NCI-H2029 treated with DMSO at 0.1 percent for 48 hours (cell line): ENCODE data around the gene ADAMTSL5.
"Not testable (repeated sequence)": the region's sequence is repeated elsewhere in the genome, so short reads cannot be mapped to it uniquely, and the experiment has no call there.

Experiments used
- DNase-seq: peaks from one replicate; lab custom pipeline; 2025; lab: John Stamatoyannopoulos, UW

Gene ADAMTSL5, protein sequence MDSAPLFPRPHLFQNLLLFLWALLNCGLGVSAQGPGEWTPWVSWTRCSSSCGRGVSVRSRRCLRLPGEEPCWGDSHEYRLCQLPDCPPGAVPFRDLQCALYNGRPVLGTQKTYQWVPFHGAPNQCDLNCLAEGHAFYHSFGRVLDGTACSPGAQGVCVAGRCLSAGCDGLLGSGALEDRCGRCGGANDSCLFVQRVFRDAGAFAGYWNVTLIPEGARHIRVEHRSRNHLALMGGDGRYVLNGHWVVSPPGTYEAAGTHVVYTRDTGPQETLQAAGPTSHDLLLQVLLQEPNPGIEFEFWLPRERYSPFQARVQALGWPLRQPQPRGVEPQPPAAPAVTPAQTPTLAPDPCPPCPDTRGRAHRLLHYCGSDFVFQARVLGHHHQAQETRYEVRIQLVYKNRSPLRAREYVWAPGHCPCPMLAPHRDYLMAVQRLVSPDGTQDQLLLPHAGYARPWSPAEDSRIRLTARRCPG

DNA sequence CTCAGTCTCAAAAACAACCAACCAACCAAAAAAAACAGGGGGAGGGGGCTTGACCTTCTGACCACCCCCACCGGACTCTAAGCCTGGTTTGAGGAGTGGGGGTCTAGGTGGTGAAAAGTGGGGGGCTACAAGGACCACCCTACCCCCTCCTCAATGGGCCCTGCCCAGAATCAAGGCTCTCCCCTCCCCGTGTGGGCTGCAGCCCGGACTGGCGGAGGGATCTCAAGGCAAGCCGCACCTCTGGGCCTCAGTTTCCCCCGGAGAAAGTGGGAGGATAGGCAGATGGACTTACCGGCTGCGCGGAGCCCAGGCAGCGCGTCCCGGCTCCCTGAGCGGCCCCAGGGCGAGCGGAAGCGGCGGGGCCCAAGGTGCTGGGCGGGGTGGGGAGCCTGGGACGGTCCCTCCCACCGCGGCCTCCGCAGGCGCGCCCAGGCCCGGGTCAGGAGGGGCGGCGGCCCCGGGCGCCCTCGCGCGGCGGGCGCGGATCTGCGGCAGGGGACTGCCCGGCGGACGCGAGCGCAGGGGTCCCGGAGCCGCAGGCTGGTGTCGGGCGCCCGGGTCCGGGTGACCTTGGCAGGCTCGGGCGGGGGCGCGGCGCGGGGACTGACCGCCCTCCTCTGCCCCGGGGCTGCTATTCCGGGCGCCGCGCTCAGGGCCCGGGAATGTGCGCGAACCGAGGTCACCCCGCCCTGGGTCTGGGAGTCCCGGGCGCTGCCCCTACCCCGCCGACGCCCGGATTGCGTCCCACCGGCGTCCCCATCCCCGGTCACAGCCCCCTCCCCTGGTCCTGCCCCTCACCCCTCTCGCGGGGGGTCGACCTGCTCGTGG lies at the start of gene ADAMTSL5:
Gene ADAMTSL5 (minus strand): TSS at position 349 of the 828 bp plus-strand sequence. CDS start 2,076 bp downstream, outside the sequence.
- DNase-seq = no peak

DNA sequence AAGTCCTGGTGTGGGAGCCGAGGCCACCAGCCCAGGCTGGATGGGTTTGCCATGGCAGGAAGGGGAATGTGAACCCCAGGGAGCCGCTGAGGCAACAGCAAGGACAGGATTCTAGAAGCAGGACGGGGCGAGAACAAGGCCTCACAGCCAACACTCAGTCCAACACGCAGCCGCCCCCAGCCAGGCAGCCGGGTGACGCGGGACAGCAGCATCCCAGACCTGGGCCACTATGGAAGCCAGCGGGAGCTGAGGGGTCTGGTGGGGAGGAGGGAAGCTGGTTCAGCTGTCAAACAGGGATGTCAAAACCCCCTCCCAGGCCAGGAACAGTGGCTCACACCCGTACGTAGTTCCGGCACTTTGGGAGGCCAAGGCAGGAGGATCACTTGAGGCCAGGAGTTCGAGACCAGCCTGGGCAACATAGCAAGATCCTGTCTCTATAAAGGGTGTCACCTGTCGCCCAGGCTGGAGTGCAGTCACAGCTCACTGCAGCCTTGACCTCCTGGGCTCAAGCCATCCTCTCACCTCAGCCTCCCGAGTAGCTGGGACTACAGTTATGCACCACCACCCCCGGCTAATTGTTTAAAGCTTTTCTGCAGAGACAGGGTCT lies 48.5 kb upstream of the ADAMTSL5 start:
- no peak for DNase-seq

DNA sequence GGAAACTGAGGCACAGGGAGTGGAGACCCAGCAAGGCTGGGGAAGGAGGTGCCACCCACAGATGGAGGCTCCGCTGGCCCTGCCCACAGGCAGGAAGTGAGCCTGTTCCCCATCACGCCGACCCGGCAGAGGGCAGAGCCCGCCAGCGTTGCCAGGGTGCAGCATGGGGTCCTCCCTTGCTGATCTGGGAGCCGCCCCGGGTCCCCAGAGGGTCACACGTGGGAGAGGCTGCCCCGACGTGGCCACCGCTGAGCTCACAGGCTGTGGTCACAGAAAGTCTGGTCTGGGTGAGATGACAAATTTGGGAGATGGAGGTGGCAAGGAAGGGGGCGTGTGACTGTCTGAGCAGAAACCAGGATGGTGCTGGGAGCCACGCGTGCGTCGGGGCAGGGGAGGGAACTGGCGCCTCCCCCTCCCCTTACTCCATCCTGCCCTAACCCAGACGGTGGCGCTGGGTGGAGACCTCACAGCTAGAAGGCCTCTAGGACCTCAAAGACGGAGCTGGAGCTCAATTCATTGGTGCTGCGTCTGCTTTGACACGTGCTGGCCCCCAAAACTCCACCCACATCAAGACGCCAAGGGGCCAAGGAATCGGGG lies 47.6 kb upstream of the ADAMTSL5 start:
- no peak for DNase-seq

DNA sequence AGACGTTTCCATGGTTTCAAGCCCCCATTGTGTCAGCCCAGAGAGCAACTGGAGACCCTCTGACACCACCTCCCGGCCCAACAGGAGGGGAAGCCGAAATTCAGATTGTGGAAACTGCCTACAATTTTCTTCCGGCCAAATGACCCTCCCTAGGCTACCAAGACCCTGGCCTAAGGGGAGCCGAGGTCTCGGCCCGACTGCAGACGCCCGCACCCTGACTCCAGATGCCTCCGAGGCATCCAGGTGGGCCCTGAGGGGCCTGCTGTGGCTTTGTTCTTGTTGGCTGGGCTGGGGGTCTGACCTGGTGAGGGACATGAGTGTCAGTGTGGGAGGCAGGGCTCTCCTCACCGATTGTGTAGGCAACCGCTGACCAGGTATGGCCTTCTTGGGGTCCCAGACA lies 45.7 kb upstream of the ADAMTSL5 start:
- no peak for DNase-seq

DNA sequence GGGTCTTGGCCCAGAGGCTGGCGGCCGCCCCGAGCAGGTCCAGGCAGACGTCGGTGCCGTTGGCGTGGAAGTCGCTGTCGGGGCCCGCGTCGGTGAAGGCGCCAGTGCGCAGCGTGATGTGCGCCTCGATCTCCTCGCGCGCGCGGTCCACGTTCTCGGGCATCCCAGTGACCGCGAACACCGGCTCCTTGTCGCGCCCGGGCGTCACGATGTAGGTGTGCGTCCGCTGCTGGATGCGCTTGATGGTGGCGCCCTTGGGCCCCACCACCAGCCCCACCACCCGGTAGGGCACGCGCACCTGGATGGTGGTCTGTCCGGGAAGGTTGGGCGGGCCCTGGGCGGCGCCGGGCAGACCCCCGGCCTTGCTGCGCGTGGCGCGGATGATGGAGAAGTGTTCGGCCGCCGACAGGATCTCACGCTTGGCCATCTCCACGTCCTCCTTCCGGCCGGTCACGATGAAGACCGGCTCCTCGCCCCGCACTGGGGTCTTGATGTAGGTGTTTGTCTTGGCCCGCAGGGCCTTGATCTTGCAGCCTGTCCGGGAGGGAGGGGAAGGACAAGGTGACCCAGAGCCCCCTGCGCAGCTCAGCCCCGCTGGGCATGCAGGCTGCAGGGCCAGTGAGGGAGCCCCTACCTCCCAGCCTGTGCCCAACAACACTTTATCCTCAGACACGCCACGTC lies 43.7 kb upstream of the ADAMTSL5 start:
- no peak for DNase-seq

DNA sequence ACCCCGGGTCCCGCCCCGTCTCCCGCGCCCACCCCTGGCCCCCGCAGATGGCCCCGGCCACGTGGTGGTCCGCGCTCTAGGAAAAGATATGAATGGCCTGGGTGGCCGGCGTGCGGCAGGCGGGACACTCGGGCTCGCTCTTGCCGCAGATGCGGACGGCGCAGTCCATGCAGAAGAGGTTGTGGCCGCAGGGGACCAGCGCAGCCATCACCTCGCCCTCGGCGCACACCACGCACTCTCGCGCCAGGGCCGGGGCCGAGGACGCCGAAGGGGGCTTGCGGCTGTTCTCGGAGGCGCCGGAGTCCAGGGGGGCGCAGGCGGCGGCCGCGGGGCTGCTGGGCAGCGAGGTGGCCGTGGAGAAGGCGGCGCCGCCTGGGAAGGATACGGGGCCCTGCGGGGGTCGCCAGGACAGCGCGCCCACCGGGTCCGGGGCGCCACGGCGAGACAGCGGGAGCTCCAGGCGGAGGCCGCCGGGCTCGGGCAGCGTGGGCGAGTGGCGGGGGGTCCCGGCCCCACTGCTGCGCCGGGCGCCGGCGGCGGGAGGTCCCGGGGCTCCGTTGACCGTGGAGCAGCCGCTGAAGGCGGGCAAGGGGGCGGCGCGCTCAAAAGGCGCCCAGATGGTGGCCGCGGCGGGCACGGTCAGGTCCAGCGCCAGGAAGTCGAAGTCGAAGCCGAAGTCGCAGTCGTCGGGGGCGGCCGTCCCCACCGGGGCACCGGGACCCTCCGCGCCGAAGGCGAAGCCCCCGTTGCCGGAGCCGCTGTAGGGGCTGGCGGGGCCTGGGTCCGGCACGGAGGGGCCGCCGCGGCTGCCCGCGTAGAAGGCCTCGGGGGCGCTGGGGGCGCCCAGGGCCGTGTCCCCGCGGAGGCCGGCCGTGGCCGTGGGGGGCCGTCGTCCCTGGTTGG lies 42.9 kb upstream of the ADAMTSL5 start:
- no peak for DNase-seq

DNA sequence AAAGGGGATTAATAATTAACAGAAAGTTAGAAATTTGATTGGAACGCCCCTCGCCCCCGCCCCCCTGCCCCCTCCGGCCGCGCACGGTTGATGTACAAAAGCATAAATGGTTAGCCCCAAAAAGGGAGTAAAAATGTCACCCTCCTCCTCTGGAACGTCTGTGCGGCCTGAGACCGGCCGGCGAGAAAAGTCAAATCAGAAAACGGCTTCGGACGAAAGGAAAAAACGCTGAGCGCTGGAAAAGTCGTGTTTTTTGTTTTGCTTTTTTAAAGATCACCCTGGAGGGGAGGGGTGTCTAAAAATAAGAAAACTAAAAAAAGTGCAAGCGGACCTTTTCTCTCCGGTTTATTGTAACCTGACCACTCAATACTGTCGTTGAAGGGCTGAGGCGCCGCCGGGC lies 42.1 kb upstream of the ADAMTSL5 start:
- DNase-seq = no peak

DNA sequence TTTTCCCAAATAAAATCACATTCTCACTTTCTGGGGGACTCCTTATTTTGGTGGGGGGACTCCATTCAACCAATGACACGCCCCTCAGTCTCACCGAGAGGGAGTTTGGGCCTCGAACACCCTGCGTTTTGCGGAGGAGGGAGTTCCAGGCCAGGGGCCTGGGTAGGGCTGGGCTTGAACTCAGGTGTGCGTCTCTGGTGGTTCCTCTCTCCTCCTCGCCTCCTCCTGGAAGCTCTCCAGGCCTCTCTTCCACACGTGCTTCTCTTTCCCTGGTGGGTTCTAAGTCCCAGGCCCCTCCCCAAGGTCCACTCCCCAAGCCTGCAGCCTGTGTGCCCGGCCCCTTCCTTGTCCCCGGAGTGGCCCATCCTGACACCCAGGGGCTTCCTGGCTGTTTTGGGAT lies 40.6 kb upstream of the ADAMTSL5 start:
- no peak for DNase-seq

DNA sequence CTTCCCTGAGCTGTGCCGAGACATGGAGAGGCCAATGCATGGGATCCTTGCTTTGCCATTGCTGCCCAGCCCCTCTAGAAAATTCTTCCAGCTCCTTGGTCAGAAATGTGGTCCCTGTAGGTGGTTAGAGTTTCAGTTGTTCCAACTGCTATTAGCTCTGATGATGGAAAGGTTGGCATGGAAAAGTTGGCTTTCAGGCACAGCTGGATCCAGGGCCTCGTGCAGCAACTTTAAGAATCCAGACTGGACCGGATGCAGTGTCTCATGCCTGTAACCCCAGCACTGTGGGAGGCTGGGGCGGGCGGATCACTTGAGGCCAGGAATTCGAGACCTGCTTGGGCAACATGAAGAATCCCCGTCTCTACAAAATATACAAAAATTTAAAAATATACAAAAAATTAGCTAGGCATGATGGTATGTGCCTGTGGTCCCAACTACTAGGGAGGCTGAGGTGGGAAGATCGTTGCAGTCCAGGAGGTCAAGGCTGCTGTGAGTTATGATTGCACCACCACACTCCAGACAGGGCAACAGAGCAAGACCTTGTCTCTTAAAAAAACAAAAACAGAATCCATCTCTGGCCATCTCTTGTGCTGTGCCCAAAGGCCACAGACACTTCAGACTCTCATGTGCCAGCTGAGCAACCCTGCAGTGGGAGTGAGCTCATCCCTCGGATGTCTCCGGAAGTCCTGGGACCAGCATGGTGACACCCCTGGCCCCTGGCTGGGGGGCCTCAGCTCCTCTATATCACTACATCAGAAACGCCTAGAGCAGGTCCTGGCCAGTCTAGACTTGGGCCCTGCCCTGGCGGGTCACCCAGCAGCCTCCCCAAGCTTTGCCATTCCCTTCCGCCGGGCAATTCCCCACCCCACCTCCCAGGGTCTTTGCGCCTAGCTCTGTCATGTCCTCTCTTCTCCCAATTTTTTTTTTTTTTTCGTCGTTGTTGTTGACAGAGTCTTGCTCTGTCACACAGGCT lies 38.5 kb upstream of the ADAMTSL5 start:
- DNase-seq = no peak

DNA sequence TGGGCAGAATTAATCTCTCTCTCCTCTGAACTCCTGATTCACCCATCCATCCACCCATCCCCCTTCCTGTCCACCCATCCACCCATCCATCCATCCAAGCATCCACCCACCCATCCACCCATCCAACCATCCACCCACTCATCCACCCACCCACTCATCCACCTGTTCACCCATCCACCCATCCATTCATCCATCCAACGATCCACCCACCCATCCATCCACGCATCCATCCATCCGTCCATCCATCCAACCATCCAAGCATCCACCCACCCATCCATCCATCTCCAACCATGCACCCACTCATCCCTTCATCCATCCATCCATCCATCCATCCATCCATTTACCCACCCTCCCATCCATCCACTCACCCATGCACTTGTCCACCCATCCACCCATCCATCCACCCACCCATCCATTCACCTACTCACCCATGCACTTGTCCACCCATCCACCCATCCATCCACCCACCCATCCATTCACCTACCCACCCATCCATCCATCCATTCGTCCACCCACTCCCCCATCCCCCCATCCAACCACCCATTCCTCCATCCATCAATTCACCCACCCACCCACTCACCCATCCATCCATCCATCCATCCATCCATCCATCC lies 36.6 kb upstream of the ADAMTSL5 start:
- no peak for DNase-seq

DNA sequence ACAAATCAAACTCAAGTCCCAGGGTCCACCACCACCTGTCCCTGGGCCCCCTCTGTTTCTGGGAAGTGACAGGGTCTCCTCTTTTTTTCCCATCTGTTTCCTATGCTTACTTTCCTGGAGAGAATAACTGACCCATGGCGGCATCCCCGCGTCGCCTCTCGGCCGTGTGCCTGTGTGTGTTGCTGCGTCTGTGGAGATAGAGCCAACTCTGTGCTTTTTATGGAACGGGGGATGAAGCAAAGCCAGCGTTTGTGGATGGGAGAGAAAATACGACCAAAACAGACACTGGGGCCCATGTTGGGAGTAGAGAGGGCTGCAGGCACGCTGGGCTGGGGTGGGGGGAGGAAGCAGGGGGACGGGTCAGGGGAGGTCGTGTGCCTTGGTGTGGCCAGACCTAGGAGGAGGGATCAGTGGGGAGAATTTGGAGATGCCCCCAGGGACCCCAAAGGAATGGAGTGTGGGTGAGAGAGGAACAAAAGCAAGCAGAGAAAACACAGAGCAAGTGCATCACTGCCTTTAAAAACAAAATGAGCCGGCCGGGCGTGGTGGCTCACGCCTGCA lies 27.6 kb upstream of the ADAMTSL5 start:
- DNase-seq = no peak

DNA sequence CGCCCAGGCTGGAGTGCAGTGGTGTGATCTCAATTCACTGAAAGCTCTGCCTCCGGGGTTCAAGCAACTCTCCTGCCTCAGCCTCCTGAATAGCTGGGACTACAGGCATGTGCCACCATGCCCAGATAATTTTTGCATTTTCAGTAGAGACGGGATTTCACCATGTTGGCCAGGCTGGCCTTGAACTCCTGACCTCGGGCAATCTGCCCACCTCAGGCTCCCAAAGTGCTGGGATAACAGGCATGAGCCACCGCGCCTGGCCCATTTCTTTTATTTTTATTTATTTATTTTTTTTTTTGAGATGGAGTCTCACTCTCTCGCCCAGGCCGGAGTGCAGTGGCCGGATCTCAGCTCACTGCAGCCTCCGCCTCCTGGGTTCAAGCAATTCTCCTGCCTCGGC lies 26.9 kb upstream of the ADAMTSL5 start:
- not testable (repeated sequence) for DNase-seq

DNA sequence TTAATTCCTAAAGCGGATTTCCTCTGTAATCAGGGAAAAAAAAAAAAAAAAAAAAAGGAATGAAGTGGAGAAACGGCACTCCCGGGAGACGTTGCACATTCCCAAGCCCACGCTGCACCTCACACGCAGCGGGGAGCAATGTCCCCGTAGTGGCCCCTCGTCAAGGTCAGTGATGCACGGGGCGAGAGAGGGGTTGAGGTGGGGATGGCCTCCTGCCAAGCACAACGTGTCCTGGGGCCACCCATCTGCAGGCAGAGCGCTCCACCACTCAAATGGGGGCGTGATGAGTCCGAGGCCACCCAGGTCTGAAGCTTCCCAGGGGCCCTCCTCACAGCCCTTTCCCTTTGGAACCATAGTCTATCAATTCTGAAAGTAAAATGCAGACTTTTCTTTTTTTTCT lies 26.2 kb upstream of the ADAMTSL5 start:
- no peak for DNase-seq

DNA sequence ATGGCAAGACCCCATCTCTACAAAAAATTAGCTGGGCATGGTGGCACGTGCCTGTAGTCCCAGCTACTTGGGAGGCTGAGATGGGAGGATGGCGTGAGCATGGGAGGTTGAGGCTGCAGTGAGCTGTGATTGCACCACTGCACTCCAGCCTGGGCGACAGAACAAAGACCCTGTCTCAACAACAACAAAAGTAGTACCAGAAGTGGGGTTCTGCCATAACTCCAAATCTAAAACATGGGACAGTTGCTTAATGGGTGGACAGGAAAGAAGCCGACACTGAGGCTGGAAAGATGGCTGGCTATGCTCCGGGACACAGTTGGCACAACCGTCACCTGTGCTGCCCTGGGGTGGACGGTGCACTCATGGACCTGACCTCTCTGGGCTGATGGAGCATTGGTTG lies 22.9 kb upstream of the ADAMTSL5 start:
- not testable (repeated sequence) for DNase-seq

DNA sequence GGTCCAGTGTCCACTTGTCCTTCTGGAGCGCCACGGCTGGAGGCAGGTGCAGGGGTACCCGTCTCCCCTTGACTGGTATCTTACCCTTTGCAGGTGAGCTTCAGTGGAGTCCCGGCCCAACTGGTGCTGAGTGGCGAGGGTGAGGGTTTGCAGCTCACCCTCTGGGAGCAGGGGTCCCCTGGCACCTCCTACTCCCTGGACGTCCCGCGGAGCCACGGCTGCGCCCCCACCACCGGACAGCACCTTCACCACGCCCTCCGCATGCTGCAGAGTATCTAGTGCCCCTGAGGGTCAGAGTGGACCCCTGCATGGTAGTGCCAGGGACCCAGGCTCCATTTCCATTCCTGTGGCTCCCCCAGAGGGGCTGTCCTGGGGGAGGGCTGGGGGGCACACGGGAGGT lies 22.2 kb upstream of the ADAMTSL5 start:
- DNase-seq = no peak

DNA sequence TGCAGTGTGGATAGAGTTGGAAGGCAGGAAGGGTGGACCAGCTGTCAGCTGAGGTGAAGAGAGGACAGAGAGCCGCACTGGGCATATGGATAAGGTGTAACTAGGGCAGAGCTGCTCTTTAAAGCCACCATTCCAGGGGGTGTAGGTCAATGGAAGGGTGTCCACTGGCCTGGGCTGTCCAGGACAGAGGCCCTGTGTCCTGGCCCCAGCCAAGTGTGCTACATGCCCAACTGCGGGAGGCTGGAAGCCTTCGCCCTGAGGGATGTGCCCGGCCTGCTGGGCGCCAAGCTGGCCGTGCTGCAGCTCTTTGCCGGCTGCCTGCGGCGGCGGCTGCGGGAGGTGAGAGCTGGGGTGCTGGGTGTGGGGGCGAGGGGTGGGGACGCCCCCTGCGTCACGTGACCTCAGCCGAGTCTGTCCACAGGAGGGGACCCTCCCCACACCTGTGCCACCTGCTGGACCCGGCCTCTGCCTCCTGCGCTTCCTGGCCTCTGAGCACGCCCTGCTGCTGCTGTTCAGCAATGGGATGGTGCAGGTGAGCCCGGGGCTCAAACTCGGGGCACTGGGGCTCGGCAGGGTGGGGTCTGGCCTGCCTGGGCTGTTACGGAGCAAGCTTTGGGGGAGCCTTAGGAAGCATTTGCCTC lies 20.8 kb upstream of the ADAMTSL5 start:
- DNase-seq = no peak

DNA sequence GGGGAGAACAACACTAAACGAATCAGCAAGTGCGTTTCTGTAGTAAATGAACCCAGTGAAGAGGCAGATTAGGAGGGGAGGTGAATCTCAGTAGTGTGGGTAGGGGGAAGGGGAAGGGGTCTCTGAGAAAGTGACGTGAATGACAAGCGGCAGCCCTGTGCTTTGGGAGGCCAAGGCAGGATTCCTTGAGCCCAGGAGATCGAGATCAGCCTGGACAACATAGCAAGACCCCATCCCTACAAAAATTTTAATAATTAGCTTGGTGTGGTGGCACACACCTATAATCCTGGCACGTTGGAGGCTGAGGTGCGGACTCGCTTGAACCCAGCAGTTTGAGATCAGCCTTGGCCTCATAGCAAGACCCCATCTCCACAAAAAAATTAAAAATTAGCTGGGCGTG lies 19.2 kb upstream of the ADAMTSL5 start:
- no peak for DNase-seq

DNA sequence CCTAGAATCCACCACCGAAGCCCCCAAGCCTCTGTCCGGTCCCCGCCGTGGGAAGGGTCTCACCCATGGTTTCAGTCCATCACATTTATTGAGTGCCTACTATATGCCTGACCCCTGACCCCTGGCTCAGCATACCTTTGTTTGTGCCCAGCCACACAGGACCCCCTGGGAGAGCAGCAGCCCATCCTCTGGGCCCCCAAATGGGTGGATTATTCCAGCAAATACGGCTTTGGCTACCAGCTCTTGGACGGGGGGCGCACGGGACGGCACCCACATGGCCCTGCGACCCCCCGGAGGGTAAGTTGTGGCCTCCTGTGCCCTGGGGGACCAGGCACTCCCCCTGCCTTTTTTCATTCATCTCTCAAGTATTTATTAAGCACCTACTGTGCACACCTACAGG lies 18.8 kb upstream of the ADAMTSL5 start:
- no peak for DNase-seq
